Caco-2 (cell line): ENCODE measurements around the gene UTY. TPM values are rescaled to one million over a fixed set of nuclear protein-coding genes. Genes with fewer than 3 reads are reported as not detected.

ENCODE experiments used
- BruUV-seq: library from RNA; stranded (reverse); fragments of 400-500 nt; replicated peaks from 2 replicates; lab custom pipeline; 2021; lab: Mats Ljungman, UMichigan
- CTCF ChIA-PET: fragments of 300-600 bp; sonication (Branson Sonifier 250); formaldehyde crosslinking; loops from one replicate; lab custom pipeline; 2022; ENCODE audit warnings: antibody characterized with exemption; lab: Charles Lee
- POLR2A ChIA-PET: fragments of 300-600 bp; sonication (Branson Sonifier 250); formaldehyde crosslinking; loops from one replicate; lab custom pipeline; 2022; ENCODE audit warnings: antibody characterized with exemption; lab: Charles Lee
- DNase-seq, 2 experiments: peaks; one replicate each; pipeline versions ENCODE4 v3.0.0 to v3.0.0-alpha.2; 2020 to 2022
- H3K27me3 ChIP-seq: replicated peaks from 2 replicates; pipeline ENCODE4 v1.6.0; 2011; ENCODE audit warnings: low read length; ENCODE audit not compliant: control insufficient read depth, insufficient read depth
- H3K36me3 ChIP-seq: 2 replicates; pipeline ENCODE4 v1.5.1; 2011; ENCODE audit warnings: low read length; ENCODE audit not compliant: control insufficient read depth, insufficient read depth
- H3K4me1 ChIP-seq: fragments of 250-450 bp; sonication (Bioruptor Pico); 2 replicates; pipeline ENCODE4 v1.5.1; 2020; ENCODE audit warnings: mild to moderate bottlenecking
- H3K4me3 ChIP-seq: 2 replicates; pipeline ENCODE4 v1.5.1; 2011; ENCODE audit warnings: low read depth, mild to moderate bottlenecking, control low read depth, low read length
- H3K9me3 ChIP-seq: fragments of 250-450 bp; sonication (Bioruptor Pico); 2 replicates; pipeline ENCODE4 v1.5.1; 2020; ENCODE audit warnings: mild to moderate bottlenecking, moderate library complexity
- H3K27ac Mint-ChIP-seq: one replicate; pipeline ENCODE4 v1.8.0; 2022; ENCODE audit warnings: mixed read lengths; ENCODE audit not compliant: unreplicated experiment
- H3K27me3 Mint-ChIP-seq: one replicate; pipeline ENCODE4 v1.8.0; 2022; ENCODE audit warnings: mixed read lengths; ENCODE audit not compliant: insufficient read depth, unreplicated experiment
- H3K36me3 Mint-ChIP-seq: one replicate; pipeline ENCODE4 v1.8.0; 2022; ENCODE audit warnings: mild to moderate bottlenecking, mixed read lengths; ENCODE audit not compliant: insufficient read depth, unreplicated experiment
- H3K4me1 Mint-ChIP-seq: one replicate; pipeline ENCODE4 v1.8.0; 2022; ENCODE audit warnings: low read depth, mixed read lengths; ENCODE audit not compliant: unreplicated experiment
- H3K4me3 Mint-ChIP-seq: one replicate; pipeline ENCODE4 v1.8.0; 2022; ENCODE audit warnings: mild to moderate bottlenecking, moderate library complexity, mixed read lengths; ENCODE audit not compliant: unreplicated experiment
- H3K9me3 Mint-ChIP-seq: one replicate; pipeline ENCODE4 v1.8.0; 2022; ENCODE audit warnings: mixed read lengths; ENCODE audit not compliant: unreplicated experiment
- CTCF ChIP-seq, 2 experiments: fragments of 200-600 bp in 1 of 2; IDR thresholded peaks; 1 replicate in 1 of 2; 2 replicates in 1 of 2; pipeline versions ENCODE4 v1.5.1 to v1.8.0; 2011 to 2022; ENCODE audit warnings: antibody characterized with exemption in 1 of 2, control low read depth in 1 of 2, inconsistent platforms in 1 of 2, low read depth in 1 of 2, low read length in 1 of 2, mild to moderate bottlenecking in 1 of 2, moderate library complexity in 1 of 2; ENCODE audit not compliant: insufficient read depth in 1 of 2, severe bottlenecking in 1 of 2, unreplicated experiment in 1 of 2
- intact Hi-C: fragments of 100-400 bp; cut with micrococcal nuclease; formaldehyde crosslinking; loops from one replicate; pipeline ENCODE4 v1.10.0; 2022; ENCODE audit not compliant: unreplicated experiment
- total RNA-seq: library from RNA; stranded (reverse); gene quantifications from 2 replicates; pipeline ENCODE4 v1.2.3, GENCODE V29; 2022

The UTY gene
- total RNA-seq, 1 experiment from 2014 or later: not detected

- CTCF ChIA-PET: no interaction called here
- H3K9me3 Mint-ChIP-seq: no peaks in the 10 kb centered on the region
- intact Hi-C loops: no loop called here
Observed at GRCh38 chrY:13493737-13494136, 13.9 kb upstream of the UTY start.

GRCh38 chrY:13492408-13492807 lies 12.6 kb upstream of the UTY start:
- Mint-ChIP-seq H3K4me1 (no peaks in the 10 kb centered on the region), H3K36me3 (no peaks in the 10 kb centered on the region), H3K4me3 (no peak overlapping the region), H3K27me3 (no peaks in the 10 kb centered on the region), H3K27ac (no peak overlapping the region), H3K9me3 (no peaks in the 10 kb centered on the region)
- H3K4me1 ChIP-seq: no peaks in the 10 kb centered on the region
- no peak for DNase-seq
- no peaks in the 10 kb centered on the region for H3K27me3 ChIP-seq
- no peaks in the 10 kb centered on the region for H3K36me3 ChIP-seq
- POLR2A ChIA-PET: no interaction called here
- TF ChIP-seq CTCF (IDR thresholded peaks at IDR 0.05; ENCODE audit: insufficient read depth in 1 of 2, low read depth in 1 of 2, low read length in 1 of 2, severe bottlenecking in 1 of 2, unreplicated experiment in 1 of 2): no peak
- no peaks in the 10 kb centered on the region for H3K9me3 ChIP-seq
- H3K4me3 ChIP-seq: no peak overlapping the region
- intact Hi-C loops: no loop called here
- CTCF ChIA-PET: no interaction called here
- no TSS peak for BruUV-seq

More at GRCh38 chrY:13493737-13494136, 13.9 kb upstream of the UTY start:
- Mint-ChIP-seq H3K27ac (no peak overlapping the region), H3K36me3 (no peaks in the 10 kb centered on the region), H3K4me3 (no peak overlapping the region), H3K27me3 (no peaks in the 10 kb centered on the region), H3K4me1 (no peaks in the 10 kb centered on the region)
- TF ChIP-seq CTCF (IDR thresholded peaks at IDR 0.05; ENCODE audit: insufficient read depth in 1 of 2, low read depth in 1 of 2, low read length in 1 of 2, severe bottlenecking in 1 of 2, unreplicated experiment in 1 of 2): no peak
- POLR2A ChIA-PET: no interaction called here
- no peaks in the 10 kb centered on the region for H3K4me1 ChIP-seq
- no TSS peak for BruUV-seq
- H3K4me3 ChIP-seq: no peak overlapping the region
- DNase-seq: no peak
- H3K9me3 ChIP-seq: no peaks in the 10 kb centered on the region
- no peaks in the 10 kb centered on the region for H3K27me3 ChIP-seq
- H3K36me3 ChIP-seq: no peaks in the 10 kb centered on the region

- Histone ChIP-seq H3K4me1 (no peaks in the 10 kb centered on the region), H3K27me3 (no peaks in the 10 kb centered on the region), H3K36me3 (no peaks in the 10 kb centered on the region), H3K9me3 (no peaks in the 10 kb centered on the region), H3K4me3 (no peak overlapping the region)
- CTCF ChIA-PET: no interaction called here
- H3K27me3 Mint-ChIP-seq: no peaks in the 10 kb centered on the region
- no peak for DNase-seq
- BruUV-seq: no TSS peak
- no peak overlapping the region for H3K27ac Mint-ChIP-seq
- H3K4me1 Mint-ChIP-seq: no peaks in the 10 kb centered on the region
- no peak overlapping the region for H3K4me3 Mint-ChIP-seq
- intact Hi-C loops: no loop called here
- POLR2A ChIA-PET: no interaction called here
- TF ChIP-seq CTCF (IDR thresholded peaks at IDR 0.05; ENCODE audit: insufficient read depth in 1 of 2, low read depth in 1 of 2, low read length in 1 of 2, severe bottlenecking in 1 of 2, unreplicated experiment in 1 of 2): no peak
- H3K36me3 Mint-ChIP-seq: no peaks in the 10 kb centered on the region
- no peaks in the 10 kb centered on the region for H3K9me3 Mint-ChIP-seq
Observed at GRCh38 chrY:13488738-13489137, 8.9 kb upstream of the UTY start.
